Kidney glomerular epithelial cell (primary cell): ENCODE results near the gene APOL2.
"Not testable (repeated sequence)": the region's sequence is repeated elsewhere in the genome, so short reads cannot be mapped to it uniquely, and the experiment has no call there.

Source experiments
- DNase-seq: peaks from one replicate; lab custom pipeline; 2025; lab: John Stamatoyannopoulos, UW

Gene APOL2

GRCh38 chr22:36197514-36198146 is 41.7 kb downstream of the APOL2 start:
- DNase-seq: no peak

- no peak for DNase-seq
Observed at GRCh38 chr22:36197065-36197440, 42.3 kb downstream of the APOL2 start.

DNA sequence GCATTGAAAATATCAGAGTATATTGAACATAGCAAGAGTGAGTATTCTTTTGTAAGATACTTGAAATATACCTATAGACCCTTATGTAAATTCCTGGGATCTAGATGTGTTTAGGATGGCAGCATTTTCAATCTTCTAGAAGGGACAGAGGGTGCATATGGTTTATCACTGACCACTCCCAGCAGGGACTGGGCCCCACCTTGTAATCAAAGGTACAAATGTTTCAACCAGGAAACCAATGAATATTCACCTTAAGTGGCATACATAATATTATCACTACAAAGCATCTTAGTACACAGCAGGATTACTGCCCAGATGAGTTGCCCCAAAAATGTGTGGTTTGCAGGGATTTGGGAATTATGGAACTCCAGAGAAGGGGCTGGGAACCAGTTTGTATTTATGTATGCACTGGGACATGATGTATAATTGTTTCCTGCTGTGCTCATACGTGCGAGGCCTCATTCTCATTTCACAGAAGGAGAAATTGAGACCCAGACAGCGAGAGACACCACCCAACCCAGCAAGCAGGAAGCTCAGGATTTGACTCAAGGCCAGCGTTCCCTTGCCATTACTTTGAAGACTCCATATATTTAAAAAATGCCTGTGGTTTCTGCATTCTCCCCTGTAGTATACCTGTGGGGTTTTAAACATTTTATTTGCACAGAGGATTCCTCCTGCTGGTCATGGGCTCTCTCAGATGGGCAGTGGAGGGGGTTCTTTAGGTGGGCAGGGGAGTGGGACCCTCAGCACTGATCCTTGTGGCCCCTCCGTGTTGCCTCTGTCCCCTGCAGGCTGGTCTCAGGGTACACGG is 42.9 kb downstream of the APOL2 start:
- DNase-seq: no peak

- peak; percentile 39 for DNase-seq
Observed at GRCh38 chr22:36194971-36195370, 44.4 kb downstream of the APOL2 start.

- DNase-seq: no peak
Observed at GRCh38 chr22:36194385-36194784, 44.9 kb downstream of the APOL2 start.

DNA sequence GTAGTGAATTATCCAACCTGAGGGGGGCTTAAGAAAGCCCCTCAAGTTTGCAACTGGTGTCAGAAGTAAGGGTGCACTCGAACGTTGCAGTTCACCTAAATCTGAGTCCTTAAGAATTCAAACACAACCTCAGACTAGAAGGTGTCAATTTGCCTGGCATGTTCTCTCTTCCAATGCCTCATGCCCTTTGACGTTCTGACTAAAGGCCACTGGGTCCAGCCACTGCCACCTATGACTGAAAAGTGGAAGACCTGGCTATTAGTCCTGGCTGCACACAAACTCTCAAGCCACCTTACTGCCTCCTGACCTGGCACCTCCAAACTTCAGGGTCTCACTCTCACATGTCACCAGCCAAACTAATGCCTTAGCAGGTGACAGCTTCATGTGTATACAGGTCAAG is 45.8 kb downstream of the APOL2 start:
- DNase-seq: no peak

DNA sequence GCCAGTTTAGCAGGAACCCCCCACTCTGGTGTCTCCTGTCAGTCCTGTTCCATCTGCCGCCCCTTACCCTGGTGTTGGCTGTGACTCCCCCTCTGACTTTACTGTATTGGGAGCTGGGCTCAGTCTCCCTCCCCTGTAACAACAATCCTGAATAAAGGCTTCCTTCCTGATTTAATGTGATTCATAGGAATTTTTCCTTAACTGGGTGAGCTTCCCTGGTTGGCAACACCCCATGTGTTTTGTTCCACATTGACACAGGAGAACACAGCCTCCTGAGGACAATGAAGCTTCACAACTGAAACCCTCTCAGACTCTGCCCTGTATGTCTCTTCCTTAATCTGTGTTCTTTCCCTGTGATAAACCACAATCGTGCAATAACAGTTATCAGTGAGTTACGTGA is 46.2 kb downstream of the APOL2 start:
- no peak for DNase-seq

GRCh38 chr22:36192542-36192941 is 46.8 kb downstream of the APOL2 start:
- no peak for DNase-seq

GRCh38 chr22:36191106-36191836 is 48.1 kb downstream of the APOL2 start:
- DNase-seq: no peak

DNA sequence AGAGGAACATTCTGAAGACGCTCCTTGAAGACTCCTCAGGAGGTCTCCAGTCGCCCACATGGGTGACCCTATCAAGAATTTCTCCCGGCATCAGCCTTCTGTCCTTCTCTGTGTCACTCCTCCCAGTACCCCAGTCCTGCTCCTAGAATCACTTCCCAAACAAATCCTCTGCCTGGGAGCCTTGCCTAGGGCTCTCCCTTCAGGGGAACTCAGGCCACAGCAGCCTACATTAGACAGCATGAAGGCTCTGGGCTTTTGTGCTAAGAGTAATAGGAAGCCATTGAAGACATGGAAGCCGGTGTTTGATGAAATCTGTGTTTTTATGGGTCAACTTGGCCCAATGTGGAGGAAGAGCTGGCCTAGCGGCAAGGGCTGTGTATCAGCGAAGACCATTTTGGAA is 51.5 kb downstream of the APOL2 start:
- DNase-seq: not testable (repeated sequence)

DNA sequence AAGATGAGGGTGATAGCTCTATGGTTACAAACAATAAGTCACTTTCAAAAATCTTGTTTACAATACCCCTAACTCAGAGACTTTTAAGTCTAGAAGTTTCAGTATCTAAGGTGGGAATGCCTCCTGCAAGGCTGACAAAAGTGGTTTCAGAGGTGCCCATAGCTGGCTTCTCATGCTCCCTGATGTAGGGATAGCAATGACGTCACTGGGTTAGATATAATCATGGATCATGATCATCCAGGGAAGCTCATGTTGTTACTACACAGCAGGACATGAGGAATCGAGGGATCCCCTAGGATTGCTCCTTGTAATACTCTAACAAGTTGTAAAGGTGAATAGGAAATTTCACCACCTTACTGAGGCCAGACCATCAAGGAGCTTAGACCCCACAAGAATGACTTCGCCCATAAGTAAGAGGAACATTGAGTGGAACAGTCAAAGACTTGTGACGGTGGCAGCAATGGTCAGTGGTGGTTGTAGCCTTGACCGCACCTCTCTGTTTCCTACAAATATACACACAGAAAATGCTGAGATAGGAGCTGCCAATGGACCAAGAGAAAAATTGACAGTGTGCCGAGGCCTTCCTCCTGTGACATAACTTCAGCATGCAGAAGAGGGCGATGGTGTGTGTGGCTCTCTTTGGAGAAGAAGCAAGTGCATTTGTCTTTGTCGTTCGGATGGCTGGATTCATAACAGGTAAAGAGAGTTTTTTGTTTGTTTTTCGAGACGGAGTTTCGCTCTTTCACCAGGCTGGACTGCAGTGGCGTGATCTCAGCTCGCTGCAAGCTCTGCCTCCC is 53.3 kb downstream of the APOL2 start:
- DNase-seq: no peak

DNA sequence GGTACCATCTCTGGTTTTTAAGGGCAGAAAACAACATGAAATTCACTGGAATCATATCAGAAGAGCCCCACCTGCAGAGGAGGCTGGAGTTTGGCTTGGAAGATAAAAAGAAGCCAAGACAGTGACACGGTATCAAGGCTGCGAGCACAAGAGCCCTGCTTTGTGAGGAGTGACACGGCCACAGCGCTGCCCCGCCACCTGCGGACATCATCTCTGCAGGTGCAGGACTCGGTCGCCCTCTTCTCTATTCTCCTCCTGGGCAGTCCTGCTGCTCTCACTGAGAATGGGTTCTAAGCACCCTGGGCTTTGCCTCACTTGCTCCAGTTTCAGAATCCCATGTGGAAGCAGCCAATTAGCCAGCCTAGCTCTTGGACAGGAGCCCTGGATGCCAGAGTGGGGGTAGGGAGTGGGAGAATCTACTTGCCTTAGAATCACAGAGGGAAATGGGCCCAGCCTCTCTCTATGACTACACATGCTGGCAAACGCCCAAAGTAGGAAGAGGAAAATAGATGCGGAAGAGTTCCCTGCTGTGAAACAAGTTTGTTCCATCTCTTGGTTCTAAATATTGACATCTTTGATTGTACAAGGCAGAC is 54.8 kb downstream of the APOL2 start:
- no peak for DNase-seq

- no peak for DNase-seq
Observed at GRCh38 chr22:36183446-36183845, 55.9 kb downstream of the APOL2 start.

DNA sequence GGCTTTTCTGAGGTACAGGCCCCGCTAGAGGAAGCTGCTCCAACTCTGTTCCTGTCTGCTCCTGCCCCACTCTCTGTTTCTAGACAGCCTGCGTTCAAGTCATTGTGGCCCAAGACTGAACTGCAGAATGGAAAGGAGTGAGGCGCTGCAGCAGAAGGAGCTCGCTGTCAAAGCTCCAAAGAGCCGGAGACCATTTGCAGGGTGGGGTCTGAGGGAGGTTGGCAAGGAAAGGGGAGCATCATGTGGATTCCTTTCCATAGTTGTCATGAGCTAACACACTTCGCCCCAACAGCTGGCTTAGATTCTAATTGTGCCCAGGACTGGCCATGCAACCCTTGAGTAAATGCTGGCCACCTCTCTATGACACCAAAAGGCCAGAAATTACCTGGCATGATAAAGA is 56.5 kb downstream of the APOL2 start:
- DNase-seq: no peak

DNA sequence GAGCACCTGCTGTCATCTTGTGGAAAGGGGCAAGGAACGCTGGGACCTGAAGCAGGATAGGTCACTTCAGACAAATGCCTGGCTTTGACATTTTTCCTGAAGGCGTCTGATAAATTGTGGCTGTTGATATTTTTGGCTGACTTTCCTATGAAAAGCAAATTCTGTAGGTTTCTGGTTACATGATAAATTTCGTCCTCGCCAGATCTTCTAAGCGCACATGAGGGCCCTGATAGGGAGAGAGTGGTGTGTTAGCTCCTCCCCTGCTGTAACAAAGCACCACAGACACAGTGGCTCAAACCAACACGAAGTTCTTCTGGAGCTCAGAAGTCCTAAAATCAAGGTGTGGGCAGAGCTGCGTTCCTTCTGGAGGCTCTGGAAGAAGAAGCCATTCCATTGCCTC is 57.3 kb downstream of the APOL2 start:
- DNase-seq: no peak

DNA sequence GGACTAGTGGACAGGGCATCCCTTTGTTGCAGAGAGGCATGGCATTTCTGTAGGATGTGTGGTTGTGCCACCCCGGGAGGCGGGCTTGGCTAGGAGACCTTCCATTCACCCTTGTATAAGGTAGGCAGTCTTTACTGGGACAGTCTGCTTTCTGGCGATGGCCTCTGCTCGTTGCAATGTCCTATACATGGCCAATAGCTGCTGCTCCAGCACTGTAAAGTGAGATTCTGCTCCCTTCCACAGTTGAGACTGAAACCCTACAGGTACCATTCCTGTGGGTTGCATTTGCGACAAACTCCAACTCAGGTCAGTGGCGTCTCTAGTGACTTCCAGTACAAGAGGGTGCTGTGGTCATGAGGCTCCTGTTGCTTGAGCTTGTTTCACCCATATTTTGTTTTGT is 58.4 kb downstream of the APOL2 start:
- no peak for DNase-seq

- peak; percentile 54 for DNase-seq
Observed at GRCh38 chr22:36180038-36180880, 59.1 kb downstream of the APOL2 start.

- DNase-seq: no peak
Observed at GRCh38 chr22:36177160-36177559, 62.2 kb downstream of the APOL2 start.
